Adipocyte (in vitro differentiated cells): Measurements from ENCODE around the gene CFAP46.

ENCODE experiments used
- DNase-seq: peaks from one replicate; pipeline ENCODE4 v3.0.0-alpha.2; 2015; ENCODE audit warnings: low read depth
- H3K27me3 ChIP-seq: replicated peaks from 2 replicates; pipeline ENCODE4 v1.7.0; 2013; ENCODE audit warnings: mild to moderate bottlenecking, low read length, moderate library complexity; ENCODE audit not compliant: control insufficient read depth, insufficient read depth
- H3K36me3 ChIP-seq: 2 replicates; pipeline ENCODE4 v1.7.0; 2013; ENCODE audit warnings: low read length, mild to moderate bottlenecking, moderate library complexity; ENCODE audit not compliant: control insufficient read depth, insufficient read depth, severe bottlenecking
- H3K4me1 ChIP-seq: 2 replicates; pipeline ENCODE4 v1.7.0; 2013; ENCODE audit warnings: mild to moderate bottlenecking, low read length, moderate library complexity; ENCODE audit not compliant: control insufficient read depth, insufficient read depth
- H3K4me3 ChIP-seq: 2 replicates; pipeline ENCODE4 v1.7.0; 2013; ENCODE audit warnings: mild to moderate bottlenecking, low read length, moderate library complexity
- H3K9ac ChIP-seq: 2 replicates; pipeline ENCODE4 v1.7.0; 2013; ENCODE audit warnings: mild to moderate bottlenecking, low read length, moderate library complexity
- H3K9me3 ChIP-seq: 2 replicates; pipeline ENCODE4 v1.7.0; 2013; ENCODE audit warnings: mild to moderate bottlenecking, low read length, moderate library complexity; ENCODE audit not compliant: control insufficient read depth

The CFAP46 gene

GRCh38 chr10:132921818-132922807 is 20.3 kb downstream of the CFAP46 start:
- DNase-seq: no peak
- Histone ChIP-seq H3K9me3 (no peaks in the 10 kb centered on the region), H3K36me3 (no peaks in the 10 kb centered on the region), H3K4me3 (no peak overlapping the region), H3K27me3 (peaks cover 28% of the 10 kb centered on the region), H3K4me1 (no peaks in the 10 kb centered on the region), H3K9ac (no peak overlapping the region)

- peaks cover 27% of the 10 kb centered on the region for H3K27me3 ChIP-seq
- no peak overlapping the region for H3K9ac ChIP-seq
- no peaks in the 10 kb centered on the region for H3K9me3 ChIP-seq
- DNase-seq: no peak
- H3K36me3 ChIP-seq: no peaks in the 10 kb centered on the region
- no peak overlapping the region for H3K4me3 ChIP-seq
- no peaks in the 10 kb centered on the region for H3K4me1 ChIP-seq
Measured at GRCh38 chr10:132921086-132921485, 21.3 kb downstream of the CFAP46 start.

GRCh38 chr10:132920101-132920925 is 22.1 kb downstream of the CFAP46 start:
- no peaks in the 10 kb centered on the region for H3K4me1 ChIP-seq
- H3K4me3 ChIP-seq: no peak overlapping the region
- no peak for DNase-seq
- H3K27me3 ChIP-seq: peaks cover 21% of the 10 kb centered on the region
- H3K9ac ChIP-seq: no peak overlapping the region
- no peaks in the 10 kb centered on the region for H3K36me3 ChIP-seq
- no peaks in the 10 kb centered on the region for H3K9me3 ChIP-seq

- H3K27me3 ChIP-seq: peaks cover 21% of the 10 kb centered on the region
- DNase-seq: no peak
- H3K9me3 ChIP-seq: no peaks in the 10 kb centered on the region
- H3K36me3 ChIP-seq: no peaks in the 10 kb centered on the region
- no peaks in the 10 kb centered on the region for H3K4me1 ChIP-seq
- no peak overlapping the region for H3K9ac ChIP-seq
- no peak overlapping the region for H3K4me3 ChIP-seq
Measured at GRCh38 chr10:132919374-132920100, 22.8 kb downstream of the CFAP46 start.

GRCh38 chr10:132918617-132919373 is 23.6 kb downstream of the CFAP46 start:
- H3K4me3 ChIP-seq: no peak overlapping the region
- H3K9ac ChIP-seq: no peak overlapping the region
- H3K4me1 ChIP-seq: no peaks in the 10 kb centered on the region
- peaks cover 21% of the 10 kb centered on the region for H3K27me3 ChIP-seq
- DNase-seq: no peak
- H3K36me3 ChIP-seq: no peaks in the 10 kb centered on the region
- H3K9me3 ChIP-seq: no peaks in the 10 kb centered on the region

- no peak overlapping the region for H3K9ac ChIP-seq
- no peaks in the 10 kb centered on the region for H3K9me3 ChIP-seq
- H3K36me3 ChIP-seq: no peaks in the 10 kb centered on the region
- peaks cover 21% of the 10 kb centered on the region for H3K27me3 ChIP-seq
- H3K4me3 ChIP-seq: no peak overlapping the region
- no peak for DNase-seq
- no peaks in the 10 kb centered on the region for H3K4me1 ChIP-seq
Measured at GRCh38 chr10:132918264-132918616, 24.1 kb downstream of the CFAP46 start.

- Histone ChIP-seq H3K9ac (no peak overlapping the region), H3K27me3 (peaks cover 31% of the 10 kb centered on the region), H3K36me3 (no peaks in the 10 kb centered on the region), H3K4me3 (no peak overlapping the region), H3K9me3 (no peaks in the 10 kb centered on the region), H3K4me1 (no peaks in the 10 kb centered on the region)
- no peak for DNase-seq
Measured at GRCh38 chr10:132916956-132917666, 25.3 kb downstream of the CFAP46 start.

- Histone ChIP-seq H3K36me3 (no peaks in the 10 kb centered on the region), H3K9ac (no peak overlapping the region), H3K27me3 (peaks cover 28% of the 10 kb centered on the region), H3K4me1 (no peaks in the 10 kb centered on the region), H3K9me3 (no peaks in the 10 kb centered on the region), H3K4me3 (no peak overlapping the region)
- no peak for DNase-seq
Measured at GRCh38 chr10:132916421-132916841, 25.9 kb downstream of the CFAP46 start.

GRCh38 chr10:132915411-132915810 is 27.0 kb downstream of the CFAP46 start:
- DNase-seq: no peak
- Histone ChIP-seq H3K4me3 (no peak overlapping the region), H3K27me3 (peaks cover 26% of the 10 kb centered on the region), H3K36me3 (no peaks in the 10 kb centered on the region), H3K4me1 (no peaks in the 10 kb centered on the region), H3K9ac (no peak overlapping the region), H3K9me3 (no peaks in the 10 kb centered on the region)

GRCh38 chr10:132914732-132915131 is 27.6 kb downstream of the CFAP46 start:
- Histone ChIP-seq H3K36me3 (no peaks in the 10 kb centered on the region), H3K27me3 (peaks cover 31% of the 10 kb centered on the region), H3K4me3 (no peak overlapping the region), H3K9ac (no peak overlapping the region), H3K4me1 (no peaks in the 10 kb centered on the region), H3K9me3 (no peaks in the 10 kb centered on the region)
- DNase-seq: no peak
